HEK293 (cell line): ENCODE results near the gene SPAG5.

Experiments
- CTCF ChIA-PET: fragments of 350-600 bp; formaldehyde crosslinking; extraction: SDS; loops from one replicate; lab custom pipeline; 2021; ENCODE audit warnings: antibody characterized with exemption; lab: Yijun Ruan, JAX
- POLR2A ChIA-PET: fragments of 300-600 bp; formaldehyde crosslinking; extraction: SDS; loops from one replicate; lab custom pipeline; 2020; ENCODE audit warnings: antibody characterized with exemption, inconsistent platforms; lab: Yijun Ruan, JAX
- H3K27ac ChIP-seq: fragments of 200-500 bp; sonication (Bioruptor generic); 2 replicates; pipeline ENCODE4 v1.5.1; 2014; ENCODE audit warnings: low read depth, low read length, control low read depth, inconsistent platforms; ENCODE audit errors: extremely low read depth
- H3K36me3 ChIP-seq, 2 experiments: fragments of 200-500 bp in 1 of 2; sonication (Bioruptor generic) in 1 of 2; 1 replicate in 1 of 2; 2 replicates in 1 of 2; pipeline ENCODE4 v1.5.1; 2014 to 2017; ENCODE audit warnings: inconsistent platforms in 2 of 2, low read length in 2 of 2; ENCODE audit not compliant: control insufficient read depth in 2 of 2, insufficient read depth in 1 of 2
- H3K4me1 ChIP-seq: fragments of 200-500 bp; sonication (Bioruptor generic); 2 replicates; pipeline ENCODE4 v1.5.1; 2014; ENCODE audit warnings: mild to moderate bottlenecking, low read length, inconsistent platforms; ENCODE audit not compliant: control insufficient read depth, insufficient read depth
- H3K4me3 ChIP-seq: 2 replicates; pipeline ENCODE4 v1.5.1; 2011; ENCODE audit warnings: low read depth, mild to moderate bottlenecking, control low read depth, low read length, moderate library complexity
- H3K9me3 ChIP-seq: fragments of 200-500 bp; sonication (Bioruptor generic); 2 replicates; pipeline ENCODE4 v1.5.1; 2014; ENCODE audit warnings: low read depth, low read length, inconsistent platforms; ENCODE audit not compliant: control insufficient read depth, insufficient read depth
- GLIS2 ChIP-seq: fragments of 450-650 bp; formaldehyde crosslinking; IDR thresholded peaks from 2 replicates; pipeline ENCODE4 v1.5.1; 2016; ENCODE audit warnings: missing biosample characterization, missing genetic modification characterization
- HOXC10 ChIP-seq: sonication (generic); formaldehyde crosslinking; IDR thresholded peaks from 2 replicates; pipeline ENCODE4 v1.8.1; 2023; ENCODE audit warnings: mild to moderate bottlenecking, missing genetic modification reagents
- KLF10 ChIP-seq: fragments of 450-650 bp; IDR thresholded peaks from 2 replicates; pipeline ENCODE4 v1.5.1; 2018; ENCODE audit warnings: missing biosample characterization, mild to moderate bottlenecking, missing genetic modification characterization
- KLF17 ChIP-seq: fragments of 450-650 bp; formaldehyde crosslinking; IDR thresholded peaks from 2 replicates; pipeline ENCODE4 v1.5.1; 2016; ENCODE audit warnings: missing biosample characterization, missing genetic modification characterization
- PATZ1 ChIP-seq: fragments of 450-650 bp; formaldehyde crosslinking; IDR thresholded peaks from 2 replicates; pipeline ENCODE4 v1.5.1; 2016; ENCODE audit warnings: missing biosample characterization, missing genetic modification characterization
- SALL2 ChIP-seq: fragments of 450-650 bp; formaldehyde crosslinking; IDR thresholded peaks from 2 replicates; pipeline ENCODE4 v1.5.0; 2017; ENCODE audit warnings: missing biosample characterization, mild to moderate bottlenecking, missing genetic modification characterization, borderline replicate concordance
- SP2 ChIP-seq: fragments of 450-650 bp; formaldehyde crosslinking; IDR thresholded peaks from 2 replicates; pipeline ENCODE4 v1.5.1; 2016; ENCODE audit warnings: missing biosample characterization, missing genetic modification characterization
- SP3 ChIP-seq: fragments of 450-650 bp; formaldehyde crosslinking; IDR thresholded peaks from 2 replicates; pipeline ENCODE4 v1.5.1; 2016; ENCODE audit warnings: missing biosample characterization, missing genetic modification characterization
- SP7 ChIP-seq: fragments of 450-650 bp; formaldehyde crosslinking; IDR thresholded peaks from 2 replicates; pipeline ENCODE4 v1.5.1; 2016; ENCODE audit warnings: missing biosample characterization, missing genetic modification characterization
- YY1 ChIP-seq: fragments of 450-650 bp; formaldehyde crosslinking; IDR thresholded peaks from 2 replicates; pipeline ENCODE4 v1.5.1; 2018; ENCODE audit warnings: missing biosample characterization, missing genetic modification characterization
- YY2 ChIP-seq: fragments of 450-650 bp; formaldehyde crosslinking; IDR thresholded peaks from 2 replicates; pipeline ENCODE4 v1.5.1; 2016; ENCODE audit warnings: missing biosample characterization, missing genetic modification characterization
- ZBTB11 ChIP-seq: fragments of 450-650 bp; formaldehyde crosslinking; conservative IDR thresholded peaks from 2 replicates; pipeline ENCODE4 v1.5.1; 2016; ENCODE audit warnings: low read depth, missing biosample characterization, missing genetic modification characterization
- ZBTB20 ChIP-seq: fragments of 450-650 bp; formaldehyde crosslinking; IDR thresholded peaks from 2 replicates; pipeline ENCODE4 v1.5.1; 2016; ENCODE audit warnings: missing biosample characterization, missing genetic modification characterization
- ZBTB26 ChIP-seq: fragments of 450-650 bp; formaldehyde crosslinking; optimal IDR thresholded peaks from 2 replicates; pipeline ENCODE3; 2016; ENCODE audit warnings: missing biosample characterization, mild to moderate bottlenecking, missing genetic modification characterization
- ZNF19 ChIP-seq: fragments of 450-650 bp; formaldehyde crosslinking; IDR thresholded peaks from 2 replicates; pipeline ENCODE4; 2016; ENCODE audit warnings: missing biosample characterization, missing genetic modification characterization, low read depth
- ZNF2 ChIP-seq: fragments of 450-650 bp; formaldehyde crosslinking; IDR thresholded peaks from 2 replicates; pipeline ENCODE4 v1.5.1; 2016; ENCODE audit warnings: missing biosample characterization, missing genetic modification characterization
- ZNF266 ChIP-seq: fragments of 450-650 bp; formaldehyde crosslinking; IDR thresholded peaks from 2 replicates; pipeline ENCODE4 v1.5.1; 2016; ENCODE audit warnings: missing biosample characterization, missing genetic modification characterization, low read depth
- ZNF335 ChIP-seq: fragments of 450-650 bp; formaldehyde crosslinking; conservative IDR thresholded peaks from 2 replicates; pipeline ENCODE4 v1.5.1; 2016; ENCODE audit warnings: missing biosample characterization, missing genetic modification characterization
- ZNF449 ChIP-seq: fragments of 450-650 bp; formaldehyde crosslinking; IDR thresholded peaks from 2 replicates; pipeline ENCODE4 v1.5.1; 2017; ENCODE audit warnings: missing biosample characterization, mild to moderate bottlenecking, missing genetic modification characterization, moderate library complexity
- ZNF530 ChIP-seq: fragments of 450-650 bp; formaldehyde crosslinking; IDR thresholded peaks from 2 replicates; pipeline ENCODE4 v1.5.1; 2016; ENCODE audit warnings: low read depth, missing biosample characterization, missing genetic modification characterization
- ZNF580 ChIP-seq: fragments of 450-650 bp; formaldehyde crosslinking; IDR thresholded peaks from 2 replicates; pipeline ENCODE4 v1.5.1; 2016; ENCODE audit warnings: missing biosample characterization, missing genetic modification characterization
- ZNF600 ChIP-seq: fragments of 450-650 bp; formaldehyde crosslinking; IDR thresholded peaks from 2 replicates; pipeline ENCODE4 v1.5.1; 2016; ENCODE audit warnings: missing biosample characterization, missing genetic modification characterization
- ZNF610 ChIP-seq: fragments of 450-650 bp; formaldehyde crosslinking; IDR thresholded peaks from 2 replicates; pipeline ENCODE4 v1.5.1; 2016; ENCODE audit warnings: missing biosample characterization, missing genetic modification characterization, borderline replicate concordance
- ZNF76 ChIP-seq: fragments of 450-650 bp; formaldehyde crosslinking; IDR thresholded peaks from 2 replicates; pipeline ENCODE4; 2016; ENCODE audit warnings: low read depth, missing biosample characterization, missing genetic modification characterization, borderline replicate concordance
- ZNF777 ChIP-seq: fragments of 450-650 bp; formaldehyde crosslinking; IDR thresholded peaks from 2 replicates; pipeline ENCODE4 v1.5.1; 2017; ENCODE audit warnings: missing biosample characterization, missing genetic modification characterization, borderline replicate concordance
- ZSCAN5A ChIP-seq: fragments of 450-650 bp; formaldehyde crosslinking; IDR thresholded peaks from 2 replicates; pipeline ENCODE4 v1.5.1; 2016; ENCODE audit warnings: missing biosample characterization, missing genetic modification characterization

Gene SPAG5

GRCh38 chr17:28598799-28599310 is at the start of gene SPAG5:
Gene SPAG5 (minus strand): TSS chr17:28599025. CDS start chr17:28598946, 79 bp downstream.
- CTCF ChIA-PET, result interaction anchor here (0.8 to 1.2 kb wide), 6 partner anchors 9 to 58 kb away, joined by 3 to 6 read pairs (median 4); no protein-coding TSS in a partner anchor
- peak within 1 kb of the TSS; percentile 87 for H3K4me3 ChIP-seq
- TF ChIP-seq YY2 (tag by site-specific recombination), result peak; percentile 62; the same call in 1 of the 2 replicates
- TF ChIP-seq SP3 (tag by site-specific recombination), result peak; percentile 96
- TF ChIP-seq ZNF777, result 0 out of 2 replicates have a peak, but pooled peaks have one; percentile 24
- TF ChIP-seq ZBTB26 (tag by site-specific recombination), result peak; percentile 78
- 0 out of 2 replicates have a peak, but pooled peaks have one; percentile 5 for TF ChIP-seq ZSCAN5A (tag by site-specific recombination)
- TF ChIP-seq ZNF600 (tag by site-specific recombination), result 0 out of 2 replicates have a peak, but pooled peaks have one; percentile 37
- peak; percentile 65 for TF ChIP-seq PATZ1
- TF ChIP-seq ZNF580 (tag by site-specific recombination), result peak; percentile 91
- peak; percentile 23; the same call in 1 of the 2 replicates for TF ChIP-seq ZBTB11 (tag by site-specific recombination)
- peak; percentile 56; the same call in 1 of the 2 replicates for TF ChIP-seq GLIS2 (tag by site-specific recombination)
- no peak for TF ChIP-seq SALL2
- TF ChIP-seq ZNF335, result peak; percentile 85
- peak; percentile 99 for TF ChIP-seq ZNF449 (tag by site-specific recombination)
- peak; percentile 72; the same call in 1 of the 2 replicates for TF ChIP-seq ZNF2
- peak; percentile 92 for TF ChIP-seq SP2 (tag by site-specific recombination)
- TF ChIP-seq ZNF266 (tag by site-specific recombination), result no peak
- 0 out of 2 replicates have a peak, but pooled peaks have one; percentile 27 for TF ChIP-seq KLF17 (tag by site-specific recombination)
- TF ChIP-seq ZNF530, result no peak
- TF ChIP-seq SP7 (tag by site-specific recombination), result peak; percentile 66; the same call in 1 of the 2 replicates
- TF ChIP-seq ZNF76 (tag by site-specific recombination), result peak; percentile 45; the same call in 1 of the 2 replicates
- TF ChIP-seq ZNF19, result no peak
- TF ChIP-seq YY1, result peak; percentile 76
- peak; percentile 36; the same call in 1 of the 2 replicates for TF ChIP-seq KLF10 (tag by site-specific recombination)
- TF ChIP-seq HOXC10, result no peak
- TF ChIP-seq ZNF610 (tag by site-specific recombination), result 0 out of 2 replicates have a peak, but pooled peaks have one; percentile 38
- TF ChIP-seq ZBTB20 (tag by site-specific recombination), result peak; percentile 89

More at GRCh38 chr17:28598799-28599310, at the start of gene SPAG5:
- H3K4me1 ChIP-seq, result no peaks in the 10 kb centered on the region
- POLR2A ChIA-PET, result interaction anchor here (0.6 to 3.0 kb wide), 19 partner anchors 10 to 121 kb away, joined by 3 to 30 read pairs (median 4); partner anchors contain the start of genes ALDOC, BLTP2, PIGS and RPL23A
- peaks cover 27 to 41% of the 10 kb centered on the region in 2 experiments for H3K36me3 ChIP-seq
- H3K27ac ChIP-seq, result peak within 1 kb of the TSS; percentile 90
- H3K9me3 ChIP-seq, result no peaks in the 10 kb centered on the region
